ENCODE data around the gene LCN10.

DNA sequence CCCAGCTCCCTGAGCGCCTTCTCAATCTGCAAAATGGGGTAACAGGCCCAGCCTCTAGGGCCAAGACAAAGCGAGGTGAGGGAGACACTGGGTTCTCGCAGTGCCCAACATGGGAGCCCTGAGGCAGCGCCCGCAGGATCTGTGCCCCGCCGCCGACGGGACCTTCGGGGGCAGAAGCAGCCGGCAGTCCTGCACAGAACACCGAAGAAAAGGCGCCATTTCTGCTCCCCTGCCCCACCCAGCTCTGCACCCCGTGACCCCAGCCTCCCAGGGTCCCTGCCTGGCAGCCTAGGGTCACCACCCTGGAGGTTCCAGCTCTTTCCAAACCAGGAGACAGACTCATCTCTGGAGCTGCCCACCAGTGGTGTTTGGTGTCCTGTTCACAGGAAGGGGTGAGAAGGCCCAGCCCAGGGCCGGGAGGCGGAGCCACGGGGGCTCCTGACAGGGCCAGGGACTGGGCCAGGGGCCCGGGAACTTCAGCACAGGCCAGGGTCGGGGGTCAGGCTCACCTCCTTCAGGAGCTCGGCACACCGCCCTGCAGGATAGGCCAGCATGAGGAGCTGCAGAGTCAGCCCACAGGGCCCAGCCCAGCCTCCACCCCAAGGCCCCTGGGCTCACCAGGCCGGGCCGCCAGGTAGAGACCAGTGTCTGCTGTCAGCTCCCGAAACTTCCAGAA is 12.0 kb upstream of the LCN10 start:
- TF ChIP-seq, protein P1, sequence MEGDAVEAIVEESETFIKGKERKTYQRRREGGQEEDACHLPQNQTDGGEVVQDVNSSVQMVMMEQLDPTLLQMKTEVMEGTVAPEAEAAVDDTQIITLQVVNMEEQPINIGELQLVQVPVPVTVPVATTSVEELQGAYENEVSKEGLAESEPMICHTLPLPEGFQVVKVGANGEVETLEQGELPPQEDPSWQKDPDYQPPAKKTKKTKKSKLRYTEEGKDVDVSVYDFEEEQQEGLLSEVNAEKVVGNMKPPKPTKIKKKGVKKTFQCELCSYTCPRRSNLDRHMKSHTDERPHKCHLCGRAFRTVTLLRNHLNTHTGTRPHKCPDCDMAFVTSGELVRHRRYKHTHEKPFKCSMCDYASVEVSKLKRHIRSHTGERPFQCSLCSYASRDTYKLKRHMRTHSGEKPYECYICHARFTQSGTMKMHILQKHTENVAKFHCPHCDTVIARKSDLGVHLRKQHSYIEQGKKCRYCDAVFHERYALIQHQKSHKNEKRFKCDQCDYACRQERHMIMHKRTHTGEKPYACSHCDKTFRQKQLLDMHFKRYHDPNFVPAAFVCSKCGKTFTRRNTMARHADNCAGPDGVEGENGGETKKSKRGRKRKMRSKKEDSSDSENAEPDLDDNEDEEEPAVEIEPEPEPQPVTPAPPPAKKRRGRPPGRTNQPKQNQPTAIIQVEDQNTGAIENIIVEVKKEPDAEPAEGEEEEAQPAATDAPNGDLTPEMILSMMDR (IDR thresholded peaks at IDR 0.05; ENCODE audit: borderline replicate concordance, extremely low read depth, low read length, poor library complexity, severe bottlenecking) = no peak
- no peak for TF ChIP-seq EZH2 (IDR thresholded peaks at IDR 0.05; ENCODE audit: borderline replicate concordance, low read depth, low read length, severe bottlenecking)

Measured in DND-41 (cell line).